AG09309 (cell line): Measurements from ENCODE around the gene OR2V2.
"Not testable (repeated sequence)": the region's sequence is repeated elsewhere in the genome, so short reads cannot be mapped to it uniquely, and the experiment has no call there.

ENCODE experiments used
- DNase-seq: peaks from one replicate; pipeline ENCODE4 v3.0.0-alpha.2; 2010; ENCODE audit warnings: low read depth
- H3K4me3 ChIP-seq: 2 replicates; pipeline ENCODE4 v1.5.1; 2011; ENCODE audit warnings: mild to moderate bottlenecking, low read depth, low read length, moderate library complexity; ENCODE audit not compliant: control insufficient read depth
- TF ChIP-seq, protein P1 (sequence below): IDR thresholded peaks from 2 replicates; pipeline ENCODE4 v1.5.1; 2011; ENCODE audit warnings: mild to moderate bottlenecking, low read depth, low read length, inconsistent platforms; ENCODE audit not compliant: insufficient read depth, control insufficient read depth; ENCODE audit errors: missing control alignments

OR2V2 gene

DNA sequence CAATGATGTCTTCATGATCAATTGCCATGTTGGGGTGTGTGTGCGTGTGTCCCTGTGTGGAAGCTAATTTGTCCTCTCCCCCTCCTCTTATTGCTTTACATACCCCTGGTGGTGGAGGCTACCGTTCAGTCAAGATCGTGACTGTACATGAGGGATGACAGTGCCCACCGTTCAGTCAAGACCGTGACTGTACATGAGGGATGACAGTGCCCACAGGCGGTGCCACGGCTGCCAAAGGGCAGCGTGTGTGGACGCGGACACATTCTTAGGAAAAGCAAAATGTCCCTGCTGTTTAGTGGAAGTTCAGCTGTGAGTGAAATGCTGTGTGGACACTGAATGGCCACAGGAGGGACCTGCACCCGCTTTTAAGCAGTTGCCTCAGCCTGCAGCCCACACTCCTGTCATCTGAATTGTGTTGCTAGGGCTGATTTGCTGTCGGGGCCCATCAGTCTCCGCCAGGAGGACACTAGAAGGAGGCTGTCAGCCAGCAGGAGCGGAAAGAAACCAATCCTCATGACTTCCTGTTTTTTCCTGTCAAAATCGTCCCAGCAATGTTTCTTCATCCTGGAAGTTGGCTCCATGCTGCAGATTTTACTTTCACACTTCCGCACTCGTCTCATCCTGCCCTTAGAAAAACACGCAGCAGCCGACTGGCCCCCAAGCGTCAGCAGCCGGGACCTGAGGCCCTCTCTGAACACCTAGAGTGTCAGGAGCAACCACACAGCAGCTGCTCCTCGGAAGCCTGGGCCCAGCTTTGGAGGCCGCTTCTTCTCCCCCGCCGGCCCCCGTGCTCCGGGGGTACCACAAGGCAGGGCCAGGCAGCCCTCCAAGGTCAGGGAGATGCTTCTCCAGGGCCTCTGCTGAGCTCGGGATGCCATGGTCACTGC, 25.5 kb upstream of the OR2V2 start:
- DNase-seq = no peak
- TF ChIP-seq, protein P1, sequence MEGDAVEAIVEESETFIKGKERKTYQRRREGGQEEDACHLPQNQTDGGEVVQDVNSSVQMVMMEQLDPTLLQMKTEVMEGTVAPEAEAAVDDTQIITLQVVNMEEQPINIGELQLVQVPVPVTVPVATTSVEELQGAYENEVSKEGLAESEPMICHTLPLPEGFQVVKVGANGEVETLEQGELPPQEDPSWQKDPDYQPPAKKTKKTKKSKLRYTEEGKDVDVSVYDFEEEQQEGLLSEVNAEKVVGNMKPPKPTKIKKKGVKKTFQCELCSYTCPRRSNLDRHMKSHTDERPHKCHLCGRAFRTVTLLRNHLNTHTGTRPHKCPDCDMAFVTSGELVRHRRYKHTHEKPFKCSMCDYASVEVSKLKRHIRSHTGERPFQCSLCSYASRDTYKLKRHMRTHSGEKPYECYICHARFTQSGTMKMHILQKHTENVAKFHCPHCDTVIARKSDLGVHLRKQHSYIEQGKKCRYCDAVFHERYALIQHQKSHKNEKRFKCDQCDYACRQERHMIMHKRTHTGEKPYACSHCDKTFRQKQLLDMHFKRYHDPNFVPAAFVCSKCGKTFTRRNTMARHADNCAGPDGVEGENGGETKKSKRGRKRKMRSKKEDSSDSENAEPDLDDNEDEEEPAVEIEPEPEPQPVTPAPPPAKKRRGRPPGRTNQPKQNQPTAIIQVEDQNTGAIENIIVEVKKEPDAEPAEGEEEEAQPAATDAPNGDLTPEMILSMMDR = no peak
- no peak overlapping the region for H3K4me3 ChIP-seq

DNA sequence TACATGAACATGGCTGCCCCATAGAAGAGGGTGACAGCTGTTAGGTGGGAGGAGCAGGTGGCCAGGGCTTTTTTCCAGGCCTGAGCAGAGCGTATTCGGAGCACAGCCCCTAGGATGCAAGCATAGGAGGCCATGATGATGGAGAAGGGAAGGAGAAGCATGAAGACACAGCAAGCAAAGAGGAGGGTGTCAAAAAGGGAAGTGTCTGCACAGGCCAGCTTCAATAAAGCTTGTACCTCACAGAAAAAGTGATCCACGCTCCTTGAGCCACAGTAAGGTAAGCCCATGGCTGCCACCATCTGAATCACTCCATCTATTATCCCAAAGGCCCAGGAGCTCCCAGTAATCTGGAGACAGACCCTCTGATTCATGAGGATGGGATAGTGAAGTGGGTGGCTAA, 22.9 kb upstream of the OR2V2 start:
- H3K4me3 ChIP-seq = no peak overlapping the region
- TF ChIP-seq, protein P1 = no peak
- no peak for DNase-seq

DNA sequence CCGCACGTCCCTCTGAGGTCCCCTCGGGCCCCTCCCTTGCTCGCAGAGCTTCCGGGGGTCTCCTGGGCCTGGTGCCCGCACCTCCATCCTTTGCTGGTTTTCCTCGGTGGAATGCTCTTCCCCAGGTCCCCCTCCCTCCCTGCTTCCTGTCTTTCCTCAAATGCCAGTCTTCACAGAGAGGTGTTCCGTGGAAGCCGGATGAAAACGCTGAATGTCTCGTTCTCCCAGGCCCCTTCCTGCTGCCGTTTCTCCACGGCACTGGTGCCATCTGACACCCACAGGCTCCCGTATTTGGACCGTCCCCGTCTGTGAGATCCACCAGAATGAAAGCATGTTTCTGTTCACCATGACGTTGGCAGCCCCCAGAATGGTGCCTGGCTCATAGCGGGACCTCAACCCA, 20.5 kb upstream of the OR2V2 start:
- TF ChIP-seq, protein P1 = no peak
- no peak for DNase-seq

DNA sequence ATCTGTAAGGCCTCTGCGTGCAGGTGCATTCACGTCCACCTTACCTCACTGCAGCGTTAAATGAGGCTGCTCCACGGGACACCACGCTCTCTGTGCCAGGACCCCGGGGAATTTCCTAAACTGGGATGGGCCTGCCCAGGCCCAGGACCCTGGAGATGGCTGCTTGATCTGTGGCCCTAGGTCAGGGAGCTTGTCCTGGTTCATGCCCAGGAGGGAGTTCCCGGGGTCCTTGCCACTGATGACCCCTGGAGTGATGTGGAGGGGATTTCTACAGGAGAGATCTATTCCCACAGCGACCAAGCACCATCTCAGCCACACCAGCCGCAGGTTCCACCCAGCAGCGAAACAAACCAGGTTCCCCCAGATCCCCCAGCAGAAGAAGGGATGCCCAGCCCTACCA, 19.9 kb upstream of the OR2V2 start:
- DNase-seq = no peak
- H3K4me3 ChIP-seq = no peak overlapping the region
- TF ChIP-seq, protein P1 = no peak

More for the DNA sequence above, 20.5 kb upstream of the OR2V2 start:
- H3K4me3 ChIP-seq = no peak overlapping the region

DNA sequence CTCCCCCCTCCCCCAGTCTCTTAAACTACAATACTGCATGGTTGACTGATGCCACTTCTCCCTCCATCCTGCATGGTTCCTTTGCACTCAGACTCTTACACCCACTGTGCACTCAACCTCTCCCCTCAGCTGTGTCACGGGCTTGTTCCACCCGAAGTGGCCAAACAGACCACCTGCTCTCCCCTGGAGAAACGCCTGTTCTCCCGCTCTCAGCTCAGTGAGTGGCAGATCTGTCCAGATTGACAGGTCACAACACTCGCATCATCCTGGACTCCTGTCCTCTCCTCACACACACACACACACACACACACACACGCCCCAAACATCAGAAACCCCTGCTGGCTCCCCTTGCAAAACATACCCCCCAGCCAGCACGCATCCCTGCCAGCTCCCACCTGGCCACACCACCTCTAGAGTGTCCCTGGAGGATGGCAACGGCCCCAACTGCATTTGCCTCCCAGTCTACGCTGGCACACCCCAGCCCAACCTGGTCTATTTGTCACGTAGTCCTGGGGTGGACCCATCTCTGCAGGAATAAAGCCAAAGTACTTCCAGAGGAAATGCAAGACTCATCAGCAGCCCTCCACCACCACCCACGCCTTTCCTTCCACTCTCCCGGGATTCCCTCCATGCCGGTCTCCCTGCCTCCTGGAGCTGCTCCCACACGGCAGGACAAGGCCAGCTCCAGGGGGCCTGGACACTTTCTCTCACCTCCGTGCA, 19.3 kb upstream of the OR2V2 start:
- no peak overlapping the region for H3K4me3 ChIP-seq
- TF ChIP-seq, protein P1 = no peak
- no peak for DNase-seq

DNA sequence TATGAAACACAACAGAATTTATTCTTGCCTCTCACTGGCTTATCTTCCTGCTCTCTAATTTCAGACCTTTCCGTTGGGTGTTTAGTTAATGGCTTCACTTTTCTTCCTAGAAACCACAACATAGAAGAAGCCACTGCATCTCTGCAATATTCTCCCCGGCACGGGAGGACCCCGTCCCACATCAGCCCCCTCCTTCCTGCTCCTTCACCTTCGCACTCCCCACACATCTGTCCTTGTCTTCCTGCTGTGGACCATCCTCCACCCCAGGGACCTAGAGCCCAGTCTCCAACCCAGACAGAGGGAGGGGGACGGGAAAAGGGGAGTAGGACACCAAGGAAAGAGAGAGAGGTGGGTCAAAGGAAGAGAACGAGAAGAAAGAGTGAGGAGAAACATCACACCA, 17.8 kb upstream of the OR2V2 start:
- H3K4me3 ChIP-seq = no peak overlapping the region
- no peak for DNase-seq
- TF ChIP-seq, protein P1 = no peak

DNA sequence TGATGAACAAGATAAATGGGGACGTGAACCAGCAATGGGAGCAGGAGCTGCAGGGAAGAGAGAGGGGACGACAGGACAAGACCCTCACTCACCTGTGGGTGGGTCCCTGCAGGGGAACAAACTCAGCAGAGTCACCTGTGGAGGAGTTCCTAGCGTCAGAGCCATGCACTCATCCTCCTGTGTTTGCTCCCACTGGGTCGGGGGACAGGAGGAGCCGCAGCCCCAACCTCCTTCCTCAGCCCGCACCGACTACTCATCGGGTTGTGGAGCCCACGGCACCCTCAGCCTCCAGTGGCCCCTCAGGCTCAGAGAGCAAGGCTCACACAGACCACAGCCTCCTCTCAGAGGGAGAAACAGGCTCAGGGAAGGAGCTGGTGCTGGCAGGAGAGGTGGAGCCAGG, 17.3 kb upstream of the OR2V2 start:
- not testable (repeated sequence) for H3K4me3 ChIP-seq, DNase-seq
